Stimulated activated CD4-positive, alpha-beta T cell treated with anti-CD3 and anti-CD28 coated beads, Interleukin-1b, Interleukin-23, amount 100 ng/mL, for 1 hour (primary cell): ENCODE measurements around the gene GAL3ST3.
"Not testable (repeated sequence)": the region's sequence is repeated elsewhere in the genome, so short reads cannot be mapped to it uniquely, and the experiment has no call there.

Experiments
- DNase-seq, 2 donors: peaks; one replicate each; pipeline ENCODE4 v3.0.0-alpha.2; 2020; ENCODE audit warnings: low read depth in 2 of 2

Gene GAL3ST3, protein sequence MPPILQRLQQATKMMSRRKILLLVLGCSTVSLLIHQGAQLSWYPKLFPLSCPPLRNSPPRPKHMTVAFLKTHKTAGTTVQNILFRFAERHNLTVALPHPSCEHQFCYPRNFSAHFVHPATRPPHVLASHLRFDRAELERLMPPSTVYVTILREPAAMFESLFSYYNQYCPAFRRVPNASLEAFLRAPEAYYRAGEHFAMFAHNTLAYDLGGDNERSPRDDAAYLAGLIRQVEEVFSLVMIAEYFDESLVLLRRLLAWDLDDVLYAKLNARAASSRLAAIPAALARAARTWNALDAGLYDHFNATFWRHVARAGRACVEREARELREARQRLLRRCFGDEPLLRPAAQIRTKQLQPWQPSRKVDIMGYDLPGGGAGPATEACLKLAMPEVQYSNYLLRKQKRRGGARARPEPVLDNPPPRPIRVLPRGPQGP

GRCh38 chr11:66048547-66049323 is at the start of gene GAL3ST3:
Gene GAL3ST3, minus strand, starts transcription at chr11:66049161. Its CDS starts 3,746 bp downstream, at chr11:66045415.
- no peak for DNase-seq

GRCh38 chr11:66092125-66092524 is 43.2 kb upstream of the GAL3ST3 start:
- not testable (repeated sequence) for DNase-seq

GRCh38 chr11:66090288-66090687 is 41.3 kb upstream of the GAL3ST3 start:
- DNase-seq: no peak

DNA sequence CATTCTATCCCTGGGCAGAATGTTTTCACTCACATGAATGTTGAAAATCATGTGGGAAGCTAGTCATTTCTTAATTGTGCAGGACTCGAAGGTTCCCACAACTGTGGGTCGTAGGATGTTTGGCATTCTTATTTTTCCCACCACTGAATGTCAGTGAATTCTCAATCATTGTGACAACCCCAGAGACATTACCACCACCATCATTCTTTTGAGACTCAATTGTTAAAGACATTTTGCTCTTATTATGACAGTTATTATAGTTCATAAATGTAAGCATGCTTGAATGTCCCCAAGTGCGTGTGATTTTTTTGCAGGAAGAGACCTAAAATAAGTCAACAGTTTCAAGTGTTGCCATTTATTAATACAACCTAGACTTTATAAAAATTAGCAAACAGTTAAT is 40.1 kb upstream of the GAL3ST3 start:
- DNase-seq: no peak

DNA sequence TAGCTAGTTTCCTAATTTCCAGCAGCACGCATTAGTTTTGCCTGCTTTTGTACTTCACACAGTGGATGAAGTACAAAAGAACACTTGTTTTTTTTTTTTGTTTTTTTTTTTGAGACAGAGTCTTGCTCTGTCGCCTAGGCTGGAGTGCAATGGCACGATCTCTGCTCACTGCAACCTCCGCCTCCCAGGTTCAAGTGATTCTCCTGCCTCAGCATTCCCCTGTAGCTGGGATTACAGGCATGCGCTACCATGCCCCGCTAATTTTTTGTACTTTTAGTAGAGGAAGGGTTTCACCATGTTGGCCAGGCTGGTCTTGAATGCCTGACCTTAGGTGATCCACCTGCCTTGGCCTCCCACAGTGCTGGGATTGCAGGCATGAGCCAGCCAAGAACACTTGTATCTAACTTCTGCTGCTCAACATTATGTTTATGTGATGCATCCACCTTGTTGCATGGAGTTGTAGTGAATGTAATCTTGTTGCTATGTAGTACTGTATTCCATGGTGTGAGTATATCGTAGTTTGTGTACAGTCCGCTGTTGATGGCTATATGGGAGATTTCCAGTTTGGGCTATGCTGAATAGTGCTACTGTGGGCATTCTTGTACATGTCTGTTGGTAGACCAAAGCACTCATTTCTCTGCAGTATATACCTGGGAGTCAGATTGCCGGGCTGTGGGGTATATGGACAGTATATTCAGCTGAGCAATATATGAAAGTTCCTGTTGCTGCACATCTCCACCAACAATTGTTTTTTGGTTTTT is 38.4 kb upstream of the GAL3ST3 start:
- no peak for DNase-seq

- no peak for DNase-seq
Observed at GRCh38 chr11:66084821-66085475, 36.0 kb upstream of the GAL3ST3 start.

GRCh38 chr11:66083767-66084166 is 34.8 kb upstream of the GAL3ST3 start:
- no peak for DNase-seq

- no peak for DNase-seq
Observed at GRCh38 chr11:66082946-66083698, 34.2 kb upstream of the GAL3ST3 start.

GRCh38 chr11:66081505-66081904 is 32.5 kb upstream of the GAL3ST3 start:
- no peak for DNase-seq

GRCh38 chr11:66080055-66080817 is 31.3 kb upstream of the GAL3ST3 start:
- peak in 1 of 2 donors; percentile 56 for DNase-seq

- DNase-seq: not testable (repeated sequence)
Observed at GRCh38 chr11:66078949-66079348, 30.0 kb upstream of the GAL3ST3 start.

GRCh38 chr11:66077927-66078326 is 29.0 kb upstream of the GAL3ST3 start:
- DNase-seq: no peak

GRCh38 chr11:66076561-66076960 is 27.6 kb upstream of the GAL3ST3 start:
- no peak for DNase-seq

DNA sequence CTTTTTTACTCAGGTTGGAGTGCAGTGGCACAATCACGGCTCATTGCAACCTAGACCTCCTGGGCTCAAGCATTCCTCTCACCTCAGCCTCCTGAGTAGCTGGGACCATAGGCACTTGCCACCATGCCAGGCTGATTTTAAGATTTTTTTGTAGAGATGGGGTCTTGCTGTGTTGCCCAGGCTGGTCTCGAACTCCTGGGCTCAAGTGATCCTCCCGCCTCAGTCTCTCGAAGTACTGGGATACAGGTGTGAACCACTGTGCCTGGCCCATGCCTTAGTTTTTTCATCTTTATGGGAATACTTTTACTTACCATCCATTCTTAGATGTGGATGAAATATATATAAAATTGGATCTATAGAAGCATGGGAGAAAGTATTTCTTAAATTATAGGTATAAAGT is 26.3 kb upstream of the GAL3ST3 start:
- no peak for DNase-seq

GRCh38 chr11:66073669-66074068 is 24.7 kb upstream of the GAL3ST3 start:
- DNase-seq: no peak

DNA sequence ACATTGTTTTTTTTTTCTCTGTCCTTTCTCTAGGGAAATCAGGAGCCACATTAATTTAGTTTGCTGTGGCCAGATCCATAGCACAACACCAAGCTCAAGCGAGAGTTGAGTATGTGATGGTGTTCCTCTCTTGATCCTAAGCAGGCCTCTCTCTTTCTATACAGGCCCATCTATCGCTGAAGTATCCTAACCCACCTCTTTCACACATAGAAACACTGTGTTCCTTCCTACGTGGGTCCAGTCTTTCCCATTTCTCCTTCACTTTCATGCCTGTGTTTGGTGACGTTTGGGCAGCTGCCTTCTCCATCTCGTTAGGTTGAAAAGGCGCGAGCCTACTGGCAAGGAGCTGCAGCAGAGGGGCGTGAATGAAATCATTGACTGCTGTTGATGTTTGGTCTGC is 23.6 kb upstream of the GAL3ST3 start:
- no peak for DNase-seq

DNA sequence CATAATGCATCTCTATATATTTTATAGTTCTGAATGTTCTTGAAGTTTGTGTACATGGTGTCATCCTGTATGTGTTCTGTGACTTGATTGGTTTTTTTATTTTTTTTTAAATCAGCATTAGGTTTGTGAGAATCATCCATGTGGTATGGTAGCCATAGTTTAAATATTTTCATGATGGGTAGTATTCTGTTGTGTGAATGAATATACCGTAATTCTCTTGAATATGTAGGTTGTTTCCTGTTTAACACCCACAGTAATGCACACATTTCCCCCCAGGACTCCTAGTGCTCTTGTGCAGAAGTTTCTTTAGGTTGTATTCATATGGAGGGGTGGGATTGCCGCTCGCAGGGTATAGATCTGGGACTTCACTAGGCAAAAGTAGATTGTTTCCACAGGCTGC is 23.1 kb upstream of the GAL3ST3 start:
- DNase-seq: no peak

DNA sequence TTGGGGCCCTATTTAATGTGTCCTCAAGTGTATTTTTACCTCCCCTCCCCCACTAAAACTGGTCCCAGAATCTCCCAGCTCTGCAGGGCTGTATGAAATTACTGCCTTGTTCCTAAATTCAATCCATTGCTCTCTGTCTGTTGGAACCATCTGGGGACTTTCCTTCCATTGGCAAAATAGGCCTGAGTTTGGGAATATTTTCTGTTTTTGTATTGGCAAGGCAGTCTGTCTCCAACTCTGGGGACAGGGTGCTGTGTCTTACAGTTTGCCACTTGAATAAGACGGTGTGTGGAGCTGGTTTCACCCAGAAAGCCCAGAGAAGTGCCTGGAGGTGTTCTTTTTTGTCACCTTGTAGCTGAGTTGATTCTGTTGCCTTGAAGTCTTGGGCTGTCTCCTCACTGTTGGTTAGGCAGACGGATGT is 22.4 kb upstream of the GAL3ST3 start:
- no peak for DNase-seq

GRCh38 chr11:66070604-66071380 is 21.8 kb upstream of the GAL3ST3 start:
- DNase-seq: no peak
